Panc1 (cell line): ENCODE measurements around the gene FAR1. TPM values are rescaled to one million over a fixed set of nuclear protein-coding genes. Genes with fewer than 3 reads are reported as not detected.
"Not testable (repeated sequence)": the region's sequence is repeated elsewhere in the genome, so short reads cannot be mapped to it uniquely, and the experiment has no call there.

ENCODE experiments used
- ATAC-seq: fragments of 200-7000 bp; cut with Tn5 transposase; 2 replicates; pipeline ENCODE4 v1.9.1; 2020; ENCODE audit warnings: mild to moderate bottlenecking, moderate library complexity
- BruUV-seq: library from RNA; stranded (reverse); fragments of 400-500 nt; replicated peaks from 2 replicates; lab custom pipeline; 2021; lab: Mats Ljungman, UMichigan
- CTCF ChIA-PET: fragments of 300-600 bp; sonication (Branson Sonifier 250); formaldehyde crosslinking; loops from one replicate; lab custom pipeline; 2022; ENCODE audit warnings: antibody characterized with exemption; lab: Charles Lee
- POLR2A ChIA-PET: fragments of 300-600 bp; sonication (Branson Sonifier 250); formaldehyde crosslinking; loops from one replicate; lab custom pipeline; 2022; ENCODE audit warnings: antibody characterized with exemption; lab: Charles Lee
- DNase-seq: peaks from one replicate; pipeline ENCODE4 v3.0.0-alpha.2; 2010; ENCODE audit warnings: low read depth, low spot score
- H3K27ac ChIP-seq: 2 replicates; pipeline ENCODE4 v1.5.1; 2011; ENCODE audit warnings: mild to moderate bottlenecking, low read length, inconsistent platforms
- H3K27me3 ChIP-seq: fragments of 200-500 bp; sonication (Bioruptor generic); 2 replicates; pipeline ENCODE4 v1.6.0; 2014; ENCODE audit warnings: low read length, inconsistent platforms; ENCODE audit not compliant: control insufficient read depth, insufficient read depth
- H3K36me3 ChIP-seq: fragments of 200-500 bp; sonication (Bioruptor generic); 2 replicates; pipeline ENCODE4 v1.5.1; 2014; ENCODE audit warnings: inconsistent platforms, mild to moderate bottlenecking, low read length, moderate library complexity; ENCODE audit not compliant: control insufficient read depth, insufficient read depth
- H3K4me1 ChIP-seq: 2 replicates; pipeline ENCODE4 v1.5.1; 2011; ENCODE audit warnings: inconsistent platforms, mild to moderate bottlenecking, low read length, moderate library complexity; ENCODE audit not compliant: control insufficient read depth, insufficient read depth
- H3K4me3 ChIP-seq, 2 experiments: 2 replicates each; pipeline ENCODE4 v1.5.1; 2011 to 2012; ENCODE audit warnings: low read depth in 2 of 2, low read length in 2 of 2, mild to moderate bottlenecking in 2 of 2, inconsistent platforms in 1 of 2, moderate library complexity in 1 of 2
- H3K9me3 ChIP-seq: fragments of 200-500 bp; sonication (Bioruptor generic); 2 replicates; pipeline ENCODE4 v1.5.1; 2014; ENCODE audit warnings: low read depth, mild to moderate bottlenecking, inconsistent platforms, low read length, moderate library complexity; ENCODE audit not compliant: control insufficient read depth, insufficient read depth
- POLR2AphosphoS5 ChIP-seq: IDR thresholded peaks from 2 replicates; pipeline ENCODE4 v1.6.1; 2012; ENCODE audit warnings: mild to moderate bottlenecking, low read depth, low read length, moderate library complexity
- SIN3A ChIP-seq: IDR thresholded peaks from 2 replicates; pipeline ENCODE4 v1.6.1; 2012; ENCODE audit warnings: low read depth, mild to moderate bottlenecking, low read length, moderate library complexity, borderline replicate concordance; ENCODE audit not compliant: insufficient read depth
- TCF7L2 ChIP-seq: IDR thresholded peaks from 2 replicates; pipeline ENCODE4 v1.6.1; 2011; ENCODE audit warnings: mild to moderate bottlenecking, low read depth, low read length, inconsistent platforms
- in situ Hi-C: cut with HindIII; loops from 2 replicates; pipeline ENCODE4 v1.10.0; 2016; ENCODE audit warnings: low sequenced_read_pairs, low pct_unique_long_range_greater_than_20kb
- intact Hi-C: fragments of 100-400 bp; cut with micrococcal nuclease; formaldehyde crosslinking; loops from one replicate; pipeline ENCODE4 v1.10.0; 2022; ENCODE audit not compliant: unreplicated experiment
- total RNA-seq: library from RNA; stranded (reverse); gene quantifications from one replicate; pipeline ENCODE4 v1.2.1, GENCODE V29; 2021; ENCODE audit not compliant: unreplicated experiment
- TF ChIP-seq, protein P1 (sequence below): fragments of 450-650 bp; IDR thresholded peaks from 2 replicates; pipeline ENCODE4 v1.5.1; 2017; ENCODE audit warnings: mild to moderate bottlenecking
- TF ChIP-seq, protein P2 (sequence below), 2 experiments: IDR thresholded peaks; 2 replicates each; pipeline ENCODE4 v1.6.1; 2011 to 2012; ENCODE audit warnings: low read depth in 2 of 2, control low read depth in 1 of 2, low read length in 1 of 2, mild to moderate bottlenecking in 1 of 2, moderate library complexity in 1 of 2; ENCODE audit not compliant: insufficient read depth in 1 of 2

Gene FAR1
- total RNA-seq, 1 experiment from 2014 or later = 60.4 TPM

DNA sequence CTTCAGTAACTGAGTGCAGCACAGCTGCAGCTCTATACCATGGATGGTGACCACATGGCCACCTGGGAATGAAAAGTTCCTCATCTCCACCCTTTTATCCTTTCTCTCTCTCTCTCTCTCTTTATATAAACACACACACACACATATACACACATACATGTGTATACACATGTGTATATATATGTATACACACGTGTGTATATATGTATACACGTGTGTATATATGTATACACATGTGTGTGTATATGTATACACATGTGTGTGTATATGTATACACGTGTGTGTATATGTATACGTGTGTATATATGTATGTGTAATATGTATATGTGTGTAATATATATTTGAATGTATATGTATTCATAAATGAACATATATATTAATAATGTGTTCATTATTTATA lies 18.8 kb upstream of the FAR1 start:
- no peaks in the 10 kb centered on the region for H3K36me3 ChIP-seq
- peaks cover 3% of the 10 kb centered on the region; the same call in 1 of the 2 replicates for H3K27me3 ChIP-seq
- BruUV-seq = no TSS peak
- no peak for DNase-seq
- in situ Hi-C loops = no loop called here
- ATAC-seq = no peak
- H3K27ac ChIP-seq = no peak overlapping the region
- H3K4me3 ChIP-seq = no peak overlapping the region
- H3K4me1 ChIP-seq = no peaks in the 10 kb centered on the region
- TF ChIP-seq, protein P1, sequence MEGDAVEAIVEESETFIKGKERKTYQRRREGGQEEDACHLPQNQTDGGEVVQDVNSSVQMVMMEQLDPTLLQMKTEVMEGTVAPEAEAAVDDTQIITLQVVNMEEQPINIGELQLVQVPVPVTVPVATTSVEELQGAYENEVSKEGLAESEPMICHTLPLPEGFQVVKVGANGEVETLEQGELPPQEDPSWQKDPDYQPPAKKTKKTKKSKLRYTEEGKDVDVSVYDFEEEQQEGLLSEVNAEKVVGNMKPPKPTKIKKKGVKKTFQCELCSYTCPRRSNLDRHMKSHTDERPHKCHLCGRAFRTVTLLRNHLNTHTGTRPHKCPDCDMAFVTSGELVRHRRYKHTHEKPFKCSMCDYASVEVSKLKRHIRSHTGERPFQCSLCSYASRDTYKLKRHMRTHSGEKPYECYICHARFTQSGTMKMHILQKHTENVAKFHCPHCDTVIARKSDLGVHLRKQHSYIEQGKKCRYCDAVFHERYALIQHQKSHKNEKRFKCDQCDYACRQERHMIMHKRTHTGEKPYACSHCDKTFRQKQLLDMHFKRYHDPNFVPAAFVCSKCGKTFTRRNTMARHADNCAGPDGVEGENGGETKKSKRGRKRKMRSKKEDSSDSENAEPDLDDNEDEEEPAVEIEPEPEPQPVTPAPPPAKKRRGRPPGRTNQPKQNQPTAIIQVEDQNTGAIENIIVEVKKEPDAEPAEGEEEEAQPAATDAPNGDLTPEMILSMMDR = no peak
- TF ChIP-seq POLR2AphosphoS5 = no peak
- TF ChIP-seq SIN3A = no peak
- no peak for TF ChIP-seq TCF7L2
- TF ChIP-seq, protein P2, sequence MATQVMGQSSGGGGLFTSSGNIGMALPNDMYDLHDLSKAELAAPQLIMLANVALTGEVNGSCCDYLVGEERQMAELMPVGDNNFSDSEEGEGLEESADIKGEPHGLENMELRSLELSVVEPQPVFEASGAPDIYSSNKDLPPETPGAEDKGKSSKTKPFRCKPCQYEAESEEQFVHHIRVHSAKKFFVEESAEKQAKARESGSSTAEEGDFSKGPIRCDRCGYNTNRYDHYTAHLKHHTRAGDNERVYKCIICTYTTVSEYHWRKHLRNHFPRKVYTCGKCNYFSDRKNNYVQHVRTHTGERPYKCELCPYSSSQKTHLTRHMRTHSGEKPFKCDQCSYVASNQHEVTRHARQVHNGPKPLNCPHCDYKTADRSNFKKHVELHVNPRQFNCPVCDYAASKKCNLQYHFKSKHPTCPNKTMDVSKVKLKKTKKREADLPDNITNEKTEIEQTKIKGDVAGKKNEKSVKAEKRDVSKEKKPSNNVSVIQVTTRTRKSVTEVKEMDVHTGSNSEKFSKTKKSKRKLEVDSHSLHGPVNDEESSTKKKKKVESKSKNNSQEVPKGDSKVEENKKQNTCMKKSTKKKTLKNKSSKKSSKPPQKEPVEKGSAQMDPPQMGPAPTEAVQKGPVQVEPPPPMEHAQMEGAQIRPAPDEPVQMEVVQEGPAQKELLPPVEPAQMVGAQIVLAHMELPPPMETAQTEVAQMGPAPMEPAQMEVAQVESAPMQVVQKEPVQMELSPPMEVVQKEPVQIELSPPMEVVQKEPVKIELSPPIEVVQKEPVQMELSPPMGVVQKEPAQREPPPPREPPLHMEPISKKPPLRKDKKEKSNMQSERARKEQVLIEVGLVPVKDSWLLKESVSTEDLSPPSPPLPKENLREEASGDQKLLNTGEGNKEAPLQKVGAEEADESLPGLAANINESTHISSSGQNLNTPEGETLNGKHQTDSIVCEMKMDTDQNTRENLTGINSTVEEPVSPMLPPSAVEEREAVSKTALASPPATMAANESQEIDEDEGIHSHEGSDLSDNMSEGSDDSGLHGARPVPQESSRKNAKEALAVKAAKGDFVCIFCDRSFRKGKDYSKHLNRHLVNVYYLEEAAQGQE (IDR thresholded peaks at IDR 0.05; ENCODE audit: insufficient read depth in 1 of 2, low read depth in 2 of 2, low read length in 1 of 2) = no peak
- no peaks in the 10 kb centered on the region for H3K9me3 ChIP-seq
- CTCF ChIA-PET = no interaction called here
- POLR2A ChIA-PET = no interaction called here
- intact Hi-C loops = no loop called here

DNA sequence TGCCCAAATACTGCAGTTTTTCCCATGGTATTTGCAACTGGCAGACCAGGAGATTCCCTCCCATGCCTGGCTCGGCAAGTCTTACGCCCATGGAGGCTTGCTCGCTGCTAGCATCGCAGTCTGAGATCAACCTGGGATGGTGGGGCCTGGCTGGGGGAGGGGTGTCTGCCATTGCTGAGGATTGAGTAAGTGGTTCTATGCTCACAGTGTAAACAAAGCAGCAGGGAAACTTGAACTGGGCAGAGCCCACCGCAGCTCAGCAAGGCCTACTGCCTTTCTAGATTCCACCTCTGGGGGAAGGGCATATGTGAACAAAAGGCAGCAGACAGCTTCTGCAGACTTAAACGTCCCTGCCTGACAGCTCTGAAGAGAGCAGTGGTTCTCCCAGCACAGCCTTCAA lies 17.0 kb upstream of the FAR1 start:
- ATAC-seq, H3K4me3 ChIP-seq, CTCF ChIA-PET, H3K4me1 ChIP-seq, H3K9me3 ChIP-seq, BruUV-seq, H3K27me3 ChIP-seq, H3K27ac ChIP-seq, intact Hi-C loops, POLR2A ChIA-PET, H3K36me3 ChIP-seq, DNase-seq, in situ Hi-C loops: not testable (repeated sequence)

DNA sequence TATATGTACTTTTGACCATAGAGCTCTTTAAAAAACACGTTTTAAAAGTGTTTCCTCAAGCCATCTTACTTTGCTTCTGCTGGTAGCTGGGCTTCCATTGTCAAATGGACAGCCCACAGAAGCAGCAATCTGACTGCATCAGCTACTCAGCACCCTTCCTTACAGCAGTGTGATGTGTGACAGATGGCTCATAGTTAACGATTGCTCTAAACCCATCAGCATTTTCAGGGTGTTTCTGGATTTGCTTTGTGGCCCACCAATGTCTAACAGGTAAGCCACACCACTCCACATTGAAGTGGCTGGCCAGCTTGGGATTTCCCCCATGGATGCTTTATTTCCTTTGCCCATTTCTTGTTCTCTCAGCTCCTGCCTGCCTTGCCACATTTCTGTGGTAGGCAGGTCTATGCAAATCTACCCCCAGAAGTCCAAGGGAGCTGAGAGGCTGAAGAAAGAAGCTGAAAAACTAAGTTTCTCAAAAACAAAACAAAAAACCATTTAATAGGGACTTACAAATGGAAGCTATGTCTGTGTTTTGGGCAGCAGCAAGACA lies 7.3 kb upstream of the FAR1 start:
- DNase-seq (no peak), ATAC-seq (no peak)
- in situ Hi-C loops = no loop called here
- ChIA-PET CTCF (no interaction called here), POLR2A (interaction anchor here (0.7 kb wide), 1 partner anchor 888 kb away, joined by 7 read pairs; no protein-coding TSS in a partner anchor)
- peaks cover 4% of the 10 kb centered on the region for H3K27me3 ChIP-seq
- no peak overlapping the region for H3K4me3 ChIP-seq
- no peak overlapping the region for H3K27ac ChIP-seq
- H3K4me1 ChIP-seq = no peaks in the 10 kb centered on the region
- no peaks in the 10 kb centered on the region for H3K9me3 ChIP-seq
- no TSS peak for BruUV-seq
- H3K36me3 ChIP-seq = no peaks in the 10 kb centered on the region
- intact Hi-C loops = loop anchor here (10.0 kb wide), 1 partner anchor 196 kb away; the partner anchor contains the start of gene BTBD10
- TF ChIP-seq TCF7L2 (no peak), SIN3A (no peak), POLR2AphosphoS5 (no peak)
- TF ChIP-seq, protein P1 = no peak
- TF ChIP-seq, protein P2 (IDR thresholded peaks at IDR 0.05; ENCODE audit: insufficient read depth in 1 of 2, low read depth in 2 of 2, low read length in 1 of 2) = no peak
